ENCODE results near the gene COPS6.

The COPS6 gene

GRCh38 chr7:100102950-100103840 is 14.4 kb downstream of the COPS6 start:
- H3K4me1 ChIP-seq, result peaks cover 25 to 50% (median 40%) of the 10 kb centered on the region in 10 experiments
- H3K36me3 ChIP-seq, result peaks cover 60 to 75% (median 68%) of the 10 kb centered on the region in 11 experiments
- H3K9me3 ChIP-seq (replicated peaks in 1 of 11), result no peaks in the 10 kb centered on the region
- peak overlapping the region; percentile 79 to 99 (median 97); a peak in 20 of 22 replicates for H3K9ac ChIP-seq
- H3K27ac ChIP-seq, result peak overlapping the region in 7 of 11 experiments; percentile 94 to 99 (median 97); a peak in 10 of 22 replicates
- peak overlapping the region in 7 of 10 experiments; percentile 82 to 97 (median 90); a peak in 10 of 20 replicates for H3K4me3 ChIP-seq
- peak overlapping the region; percentile 85 to 98 (median 91); a peak in 21 of 22 replicates for H3K4me2 ChIP-seq
- H3K27me3 ChIP-seq, result no peaks in the 10 kb centered on the region
- peaks cover 0 to 37% (median 19%) of the 10 kb centered on the region in 11 experiments; a peak in 16 of 22 replicates for H4K20me1 ChIP-seq
- no peak for TF ChIP-seq Cebpa-rat (IDR thresholded peaks at IDR 0.05)

DNA sequence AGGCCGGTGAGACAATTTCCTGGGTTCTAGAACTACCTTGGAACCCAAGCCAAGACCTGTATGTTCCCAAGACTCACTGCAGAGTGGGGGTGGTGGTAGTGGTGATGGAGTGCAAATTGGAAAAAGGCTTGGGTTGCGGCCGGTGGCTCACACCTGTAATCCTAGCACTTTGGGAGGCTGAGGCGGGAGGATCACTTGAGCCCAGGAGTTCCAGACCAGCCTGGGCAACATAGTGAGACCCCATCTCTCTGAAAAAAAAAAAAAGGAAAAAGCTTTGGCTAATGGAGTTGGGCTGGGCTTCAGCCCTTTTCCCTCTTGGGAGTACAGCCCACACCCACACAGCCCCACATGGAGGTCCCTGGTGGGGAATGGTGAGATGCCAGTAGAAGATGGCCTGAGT is 16.8 kb downstream of the COPS6 start:
- Histone ChIP-seq H3K4me3 (no peak overlapping the region), H3K27ac (no peak overlapping the region), H3K4me2 (no peak overlapping the region), H3K27me3 (no peaks in the 10 kb centered on the region), H3K4me1 (peaks cover 8 to 33% (median 23%) of the 10 kb centered on the region in 10 experiments), H4K20me1 (peaks cover 0 to 16% (median 0%) of the 10 kb centered on the region in 11 experiments; a peak in 5 of 22 replicates), H3K9me3 (replicated peaks in 1 of 11) (no peaks in the 10 kb centered on the region), H3K36me3 (peaks cover 68 to 79% (median 74%) of the 10 kb centered on the region in 11 experiments), H3K9ac (peak overlapping the region in 1 of 11 experiments; percentile 32; a peak in 1 of 22 replicates)
- TF ChIP-seq Cebpa-rat (IDR thresholded peaks at IDR 0.05), result no peak

DNA sequence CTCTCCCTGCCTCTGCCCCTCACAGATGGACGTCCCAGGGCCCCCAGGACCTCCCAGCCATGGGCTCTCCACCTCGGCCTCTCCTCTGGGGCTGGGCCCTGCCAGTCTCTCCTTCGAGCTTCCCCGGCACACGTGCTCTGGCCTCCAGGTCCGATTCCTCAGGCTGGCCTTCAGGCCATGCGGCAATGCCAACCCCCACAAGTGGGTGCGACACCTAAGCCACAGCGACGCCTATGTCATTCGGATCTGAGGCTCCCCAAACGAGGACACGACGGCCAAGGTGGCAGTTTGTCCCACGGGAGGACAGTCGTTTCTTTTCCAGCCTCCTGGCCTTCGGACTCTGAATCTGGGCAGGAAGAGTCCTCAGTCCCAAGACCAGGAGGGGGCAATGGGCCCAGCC is 17.9 kb downstream of the COPS6 start:
- H4K20me1 ChIP-seq, result peaks cover 0 to 16% (median 0%) of the 10 kb centered on the region in 11 experiments; a peak in 4 of 22 replicates
- H3K4me2 ChIP-seq, result no peak overlapping the region
- H3K27me3 ChIP-seq, result no peaks in the 10 kb centered on the region
- H3K4me3 ChIP-seq, result no peak overlapping the region
- H3K36me3 ChIP-seq, result peaks cover 79 to 90% (median 85%) of the 10 kb centered on the region in 11 experiments
- no peak for TF ChIP-seq Cebpa-rat (IDR thresholded peaks at IDR 0.05)
- no peak overlapping the region for H3K27ac ChIP-seq
- H3K9ac ChIP-seq, result peak overlapping the region in 1 of 11 experiments; percentile 13; a peak in 3 of 22 replicates
- peaks cover 8 to 40% (median 30%) of the 10 kb centered on the region in 10 experiments for H3K4me1 ChIP-seq
- no peaks in the 10 kb centered on the region for H3K9me3 ChIP-seq (replicated peaks in 1 of 11)

- H3K36me3 ChIP-seq, result peaks cover 85 to 96% (median 91%) of the 10 kb centered on the region in 11 experiments
- peaks cover 0 to 20% (median 0%) of the 10 kb centered on the region in 11 experiments; a peak in 4 of 22 replicates for H4K20me1 ChIP-seq
- no peak for TF ChIP-seq Cebpa-rat (IDR thresholded peaks at IDR 0.05)
- peaks cover 7 to 45% (median 34%) of the 10 kb centered on the region in 10 experiments for H3K4me1 ChIP-seq
- H3K27ac ChIP-seq, result no peak overlapping the region; a peak in 1 of 22 replicates
- no peaks in the 10 kb centered on the region for H3K9me3 ChIP-seq (replicated peaks in 1 of 11)
- no peak overlapping the region for H3K4me3 ChIP-seq
- H3K27me3 ChIP-seq, result no peaks in the 10 kb centered on the region
- H3K4me2 ChIP-seq, result no peak overlapping the region
- peak overlapping the region in 3 of 11 experiments; percentile 13 to 47 (median 30); a peak in 2 of 22 replicates for H3K9ac ChIP-seq
These were observed 18.5 kb downstream of the COPS6 start for GRCh38 chr7:100107125-100107737.

DNA sequence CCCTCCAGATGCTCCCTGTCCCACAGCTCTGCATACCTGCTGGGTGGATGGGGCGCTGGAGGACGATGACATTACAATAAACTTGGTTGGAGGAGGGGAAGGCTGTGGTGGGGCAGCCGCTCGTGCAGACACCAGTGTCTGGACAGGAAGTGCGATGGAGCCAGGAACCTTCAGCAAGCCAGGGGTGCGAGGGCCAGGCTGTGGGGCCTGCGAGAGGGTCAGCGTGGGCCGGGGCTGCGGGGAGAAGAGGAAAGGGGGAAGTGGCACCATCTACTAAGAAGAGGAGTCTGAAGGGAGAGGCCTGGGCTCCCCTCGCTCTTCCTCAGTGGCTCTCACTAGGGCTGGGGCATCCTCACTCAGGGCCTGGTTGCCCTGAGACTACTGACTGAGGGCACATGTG is 19.1 kb downstream of the COPS6 start:
- Histone ChIP-seq H3K4me3 (no peak overlapping the region), H3K36me3 (peaks cover 91 to 100% (median 97%) of the 10 kb centered on the region in 11 experiments), H3K27me3 (no peaks in the 10 kb centered on the region), H3K4me1 (peaks cover 5 to 44% (median 31%) of the 10 kb centered on the region in 10 experiments; a peak in 19 of 20 replicates), H4K20me1 (peaks cover 0 to 22% (median 0%) of the 10 kb centered on the region in 11 experiments; a peak in 4 of 22 replicates), H3K27ac (no peak overlapping the region; a peak in 1 of 22 replicates), H3K9ac (0 out of 22 replicates have a peak overlapping the region, but pooled peaks of 3 of the 11 experiments have one; percentile 9 to 47 (median 17)), H3K9me3 (replicated peaks in 1 of 11) (no peaks in the 10 kb centered on the region), H3K4me2 (no peak overlapping the region)
- no peak for TF ChIP-seq Cebpa-rat (IDR thresholded peaks at IDR 0.05)

DNA sequence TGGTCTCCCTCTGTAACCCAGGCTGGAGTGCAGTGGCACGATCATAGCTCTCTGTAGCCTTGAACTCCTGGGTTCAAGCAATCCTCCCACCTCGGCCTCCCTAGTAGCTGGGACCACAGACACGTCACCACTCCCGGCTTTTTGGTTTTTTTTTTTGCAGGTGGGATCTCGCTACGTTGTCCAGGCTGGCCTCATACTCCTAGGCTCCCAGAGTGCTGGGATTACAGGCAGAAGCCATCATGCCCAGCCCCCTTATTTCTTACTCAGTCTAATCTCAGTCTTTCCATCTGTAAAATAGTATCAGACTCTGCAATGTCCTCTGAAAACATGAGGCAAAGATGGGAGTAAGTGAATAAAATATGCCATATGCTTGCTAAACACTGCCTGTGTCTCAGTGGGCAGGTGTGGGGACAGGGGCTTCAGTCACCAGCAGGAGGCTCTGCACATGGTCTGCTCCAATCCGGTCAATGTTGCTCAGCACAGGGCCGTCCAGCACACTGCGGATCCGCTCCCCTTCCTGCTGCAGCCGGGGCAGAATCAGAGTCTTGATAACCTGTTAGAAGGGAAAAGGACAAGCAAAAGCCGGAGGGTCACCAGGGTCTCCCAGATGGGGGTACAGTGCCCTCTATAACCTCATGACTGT is 20.9 kb downstream of the COPS6 start:
- TF ChIP-seq Cebpa-rat (IDR thresholded peaks at IDR 0.05), result no peak
- H3K9ac ChIP-seq, result peak overlapping the region in 1 of 11 experiments; percentile 0; a peak in 1 of 22 replicates
- H4K20me1 ChIP-seq, result peaks cover 0 to 22% (median 0%) of the 10 kb centered on the region in 11 experiments; a peak in 4 of 22 replicates
- no peaks in the 10 kb centered on the region for H3K9me3 ChIP-seq (replicated peaks in 1 of 11)
- H3K4me1 ChIP-seq, result peaks cover 5 to 30% (median 18%) of the 10 kb centered on the region in 10 experiments; a peak in 18 of 20 replicates
- H3K4me2 ChIP-seq, result no peak overlapping the region
- no peak overlapping the region for H3K27ac ChIP-seq
- H3K4me3 ChIP-seq, result no peak overlapping the region
- peaks cover 80 to 99% (median 95%) of the 10 kb centered on the region in 11 experiments for H3K36me3 ChIP-seq
- no peaks in the 10 kb centered on the region for H3K27me3 ChIP-seq

DNA sequence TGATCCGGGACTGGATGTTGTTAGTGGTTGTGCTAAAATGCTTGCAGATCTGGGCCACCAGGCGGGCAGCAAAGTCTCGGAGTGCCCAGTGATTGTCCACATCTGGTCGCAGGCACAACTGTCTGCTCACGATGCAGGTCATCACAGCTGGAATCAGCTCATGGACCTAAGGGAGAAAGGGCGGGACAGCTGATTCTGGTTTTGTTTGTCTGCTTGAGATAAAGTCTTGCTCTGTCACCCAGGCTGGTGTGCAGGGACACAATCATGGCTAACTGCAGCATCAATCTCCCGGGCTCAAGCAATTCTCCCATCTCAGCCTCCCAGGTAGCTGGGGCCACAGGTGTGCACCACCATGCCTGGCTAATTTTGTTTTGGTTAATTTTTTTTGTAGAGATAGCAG is 22.4 kb downstream of the COPS6 start:
- Histone ChIP-seq H3K27me3 (no peaks in the 10 kb centered on the region), H3K4me3 (no peak overlapping the region), H4K20me1 (peaks cover 0 to 19% (median 0%) of the 10 kb centered on the region in 11 experiments; a peak in 4 of 22 replicates), H3K4me2 (peak overlapping the region in 9 of 11 experiments; percentile 12 to 66 (median 60); a peak in 14 of 22 replicates), H3K4me1 (peaks cover 5 to 30% (median 18%) of the 10 kb centered on the region in 10 experiments; a peak in 18 of 20 replicates), H3K9ac (peak overlapping the region in 10 of 11 experiments; percentile 11 to 64 (median 38); a peak in 16 of 22 replicates), H3K9me3 (replicated peaks in 1 of 11) (no peaks in the 10 kb centered on the region), H3K36me3 (peaks cover 65 to 96% (median 82%) of the 10 kb centered on the region in 11 experiments), H3K27ac (peak overlapping the region in 1 of 11 experiments; percentile 10; a peak in 1 of 22 replicates)
- no peak for TF ChIP-seq Cebpa-rat (IDR thresholded peaks at IDR 0.05)

GRCh38 chr7:100111914-100112313 is 23.1 kb downstream of the COPS6 start:
- Histone ChIP-seq H3K36me3 (peaks cover 60 to 93% (median 76%) of the 10 kb centered on the region in 11 experiments), H3K27me3 (no peaks in the 10 kb centered on the region), H3K4me1 (peaks cover 5 to 30% (median 18%) of the 10 kb centered on the region in 10 experiments; a peak in 18 of 20 replicates), H4K20me1 (peaks cover 0 to 18% (median 0%) of the 10 kb centered on the region in 11 experiments; a peak in 4 of 22 replicates), H3K9me3 (replicated peaks in 1 of 11) (no peaks in the 10 kb centered on the region), H3K4me3 (no peak overlapping the region), H3K4me2 (peak overlapping the region in 10 of 11 experiments; percentile 12 to 66 (median 58); a peak in 17 of 22 replicates), H3K9ac (peak overlapping the region in 10 of 11 experiments; percentile 15 to 64 (median 42); a peak in 16 of 22 replicates), H3K27ac (peak overlapping the region in 5 of 11 experiments; percentile 2 to 38 (median 13); a peak in 6 of 22 replicates)
- TF ChIP-seq Cebpa-rat (IDR thresholded peaks at IDR 0.05), result no peak
